HCEC 1CT (cell line): ENCODE results near the gene CLCN5.
"Not testable (repeated sequence)": the region's sequence is repeated elsewhere in the genome, so short reads cannot be mapped to it uniquely, and the experiment has no call there.

Experiments
- DNase-seq: peaks from one replicate; pipeline ENCODE4 v3.0.0-alpha.2; 2017

The CLCN5 gene

GRCh38 chrX:49996474-49996873, 74.1 kb downstream of the CLCN5 start:
- DNase-seq, result no peak

- DNase-seq, result no peak
These were observed 76.7 kb downstream of the CLCN5 start for GRCh38 chrX:49999087-49999486.

- DNase-seq, result no peak
These were observed 78.6 kb downstream of the CLCN5 start for GRCh38 chrX:50000937-50001542.

- DNase-seq, result no peak
These were observed 79.8 kb downstream of the CLCN5 start for GRCh38 chrX:50002067-50002714.

GRCh38 chrX:50003467-50003866, 81.1 kb downstream of the CLCN5 start:
- DNase-seq, result no peak

GRCh38 chrX:50003927-50004326, 81.5 kb downstream of the CLCN5 start:
- no peak for DNase-seq

GRCh38 chrX:50025591-50025990, 103.2 kb downstream of the CLCN5 start:
- DNase-seq, result not testable (repeated sequence)

GRCh38 chrX:50035126-50035525, 112.7 kb downstream of the CLCN5 start:
- no peak for DNase-seq

- DNase-seq, result no peak
These were observed 114.0 kb downstream of the CLCN5 start for GRCh38 chrX:50036426-50036825.

GRCh38 chrX:50045823-50046222, 123.4 kb downstream of the CLCN5 start:
- no peak for DNase-seq

GRCh38 chrX:50049228-50049627, 126.8 kb downstream of the CLCN5 start:
- DNase-seq, result no peak

- DNase-seq, result no peak
These were observed 131.8 kb downstream of the CLCN5 start for GRCh38 chrX:50054147-50054546.

GRCh38 chrX:50066318-50066937, 144.0 kb downstream of the CLCN5 start:
- DNase-seq, result no peak

GRCh38 chrX:50067435-50068284, 145.3 kb downstream of the CLCN5 start:
- no peak for DNase-seq

- no peak for DNase-seq
These were observed 145.8 kb downstream of the CLCN5 start for GRCh38 chrX:50068285-50068563.

GRCh38 chrX:50068893-50069292, 146.5 kb downstream of the CLCN5 start:
- no peak for DNase-seq

GRCh38 chrX:50071494-50071893, 149.1 kb downstream of the CLCN5 start:
- DNase-seq, result no peak

- no peak for DNase-seq
These were observed 149.7 kb downstream of the CLCN5 start for GRCh38 chrX:50072110-50072509.

GRCh38 chrX:50073601-50074000, 151.2 kb downstream of the CLCN5 start:
- DNase-seq, result no peak

GRCh38 chrX:50075630-50076339, 153.4 kb downstream of the CLCN5 start:
- DNase-seq, result no peak

GRCh38 chrX:50081282-50081889, 159.0 kb downstream of the CLCN5 start:
- peak; percentile 2 for DNase-seq

GRCh38 chrX:50082741-50083140, 160.3 kb downstream of the CLCN5 start:
- DNase-seq, result no peak

- DNase-seq, result no peak
These were observed 166.2 kb downstream of the CLCN5 start for GRCh38 chrX:50088645-50089044.
